Uterus (tissue), 4 donors: Measurements from ENCODE around the gene NPS. TPM values are rescaled to one million over a fixed set of nuclear protein-coding genes. Genes with fewer than 3 reads are reported as not detected.

ENCODE experiments used
- DNase-seq, 2 donors: peaks; one replicate each; pipeline ENCODE4 v3.0.0-alpha.2; 2019 to 2020
- H3K27ac ChIP-seq, 2 donors: fragments of 200-600 bp; sonication (generic); 1 replicate in 1 of 2; 2 replicates in 1 of 2; pipeline ENCODE4 v1.5.1; 2016 to 2018
- H3K27me3 ChIP-seq, 2 donors: fragments of 200-600 bp; sonication (generic); one replicate each; pipeline ENCODE4 v1.5.1; 2018 to 2019; ENCODE audit warnings: control low read depth in 1 of 2
- H3K36me3 ChIP-seq, 2 donors: fragments of 200-600 bp; sonication (generic); one replicate each; pipeline ENCODE4 v1.5.1; 2019; ENCODE audit warnings: control low read depth in 1 of 2
- H3K4me1 ChIP-seq, 2 donors: fragments of 200-600 bp; sonication (generic); one replicate each; pipeline ENCODE4 v1.5.1; 2018 to 2019; ENCODE audit warnings: control low read depth in 1 of 2
- H3K4me3 ChIP-seq, 2 donors: fragments of 200-600 bp; sonication (generic); 1 replicate in 1 of 2; 2 replicates in 1 of 2; pipeline ENCODE4 v1.5.1; 2018 to 2019; ENCODE audit warnings: mild to moderate bottlenecking in 1 of 2
- H3K9me3 ChIP-seq, 2 donors: fragments of 200-600 bp; sonication (generic); one replicate each; pipeline ENCODE4 v1.5.1; 2019; ENCODE audit warnings: control low read depth in 1 of 2
- POLR2A ChIP-seq, 2 donors: fragments of 450-650 bp; IDR thresholded peaks; one replicate each; pipeline ENCODE4 v1.6.1; 2016; ENCODE audit warnings: antibody characterized with exemption in 2 of 2, mild to moderate bottlenecking in 1 of 2, moderate library complexity in 1 of 2
- intact Hi-C: fragments of 100-400 bp; cut with DNase I; formaldehyde crosslinking; loops from one replicate; pipeline ENCODE4 v1.15.1; 2023; ENCODE audit warnings: low total_unique reads
- total RNA-seq, 4 donors: library from RNA; depleted of rRNA in 3 of 4; stranded (reverse); fragments of >200 nt in 3 of 4; gene quantifications; one replicate each; pipeline versions ENCODE4 v1.1.0 to v1.2.4, GENCODE V29; 2014 to 2023
- TF ChIP-seq, protein P1 (sequence below), 4 experiments: fragments of 200-600 bp in 2 of 4; fragments of 450-650 bp in 2 of 4; sonication (generic) in 2 of 4; IDR thresholded peaks; one replicate each; pipeline ENCODE4 v1.5.1; 2016 to 2019; ENCODE audit warnings: antibody characterized with exemption in 4 of 4, mild to moderate bottlenecking in 2 of 4, moderate library complexity in 1 of 4
- donor health status: DM: yes; HTN: yes; CAD: no.

NPS gene
- total RNA-seq, 4 donors from 2014 or later: not detected

DNA sequence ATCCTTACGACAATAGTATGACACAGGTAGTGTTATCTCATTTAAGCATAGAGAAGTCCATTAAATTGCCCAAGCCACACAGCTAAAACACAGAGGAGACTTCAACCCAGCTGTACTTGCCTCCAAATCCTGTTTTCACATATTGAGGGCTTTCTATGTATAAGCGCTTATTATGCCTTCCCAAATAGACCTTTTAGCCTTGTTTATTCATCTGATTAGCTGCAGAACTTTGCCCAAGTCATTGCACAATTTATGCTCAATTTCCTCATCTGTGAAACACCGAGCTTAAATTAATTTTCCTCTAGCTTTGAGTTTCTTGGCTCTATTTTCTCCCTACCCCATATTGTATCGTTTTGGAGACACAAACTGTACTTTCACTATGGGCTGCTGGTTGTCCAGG, 15.5 kb downstream of the NPS start:
- no peaks in the 10 kb centered on the region for H3K4me1 ChIP-seq
- intact Hi-C loops: no loop called here
- DNase-seq: no peak
- no peak overlapping the region for H3K27ac ChIP-seq
- H3K36me3 ChIP-seq: no peaks in the 10 kb centered on the region
- TF ChIP-seq, protein P1, sequence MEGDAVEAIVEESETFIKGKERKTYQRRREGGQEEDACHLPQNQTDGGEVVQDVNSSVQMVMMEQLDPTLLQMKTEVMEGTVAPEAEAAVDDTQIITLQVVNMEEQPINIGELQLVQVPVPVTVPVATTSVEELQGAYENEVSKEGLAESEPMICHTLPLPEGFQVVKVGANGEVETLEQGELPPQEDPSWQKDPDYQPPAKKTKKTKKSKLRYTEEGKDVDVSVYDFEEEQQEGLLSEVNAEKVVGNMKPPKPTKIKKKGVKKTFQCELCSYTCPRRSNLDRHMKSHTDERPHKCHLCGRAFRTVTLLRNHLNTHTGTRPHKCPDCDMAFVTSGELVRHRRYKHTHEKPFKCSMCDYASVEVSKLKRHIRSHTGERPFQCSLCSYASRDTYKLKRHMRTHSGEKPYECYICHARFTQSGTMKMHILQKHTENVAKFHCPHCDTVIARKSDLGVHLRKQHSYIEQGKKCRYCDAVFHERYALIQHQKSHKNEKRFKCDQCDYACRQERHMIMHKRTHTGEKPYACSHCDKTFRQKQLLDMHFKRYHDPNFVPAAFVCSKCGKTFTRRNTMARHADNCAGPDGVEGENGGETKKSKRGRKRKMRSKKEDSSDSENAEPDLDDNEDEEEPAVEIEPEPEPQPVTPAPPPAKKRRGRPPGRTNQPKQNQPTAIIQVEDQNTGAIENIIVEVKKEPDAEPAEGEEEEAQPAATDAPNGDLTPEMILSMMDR (IDR thresholded peaks at IDR 0.05): no peak
- no peak for TF ChIP-seq POLR2A (IDR thresholded peaks at IDR 0.05)
- no peaks in the 10 kb centered on the region for H3K27me3 ChIP-seq
- H3K9me3 ChIP-seq: no peaks in the 10 kb centered on the region
- no peak overlapping the region for H3K4me3 ChIP-seq

DNA sequence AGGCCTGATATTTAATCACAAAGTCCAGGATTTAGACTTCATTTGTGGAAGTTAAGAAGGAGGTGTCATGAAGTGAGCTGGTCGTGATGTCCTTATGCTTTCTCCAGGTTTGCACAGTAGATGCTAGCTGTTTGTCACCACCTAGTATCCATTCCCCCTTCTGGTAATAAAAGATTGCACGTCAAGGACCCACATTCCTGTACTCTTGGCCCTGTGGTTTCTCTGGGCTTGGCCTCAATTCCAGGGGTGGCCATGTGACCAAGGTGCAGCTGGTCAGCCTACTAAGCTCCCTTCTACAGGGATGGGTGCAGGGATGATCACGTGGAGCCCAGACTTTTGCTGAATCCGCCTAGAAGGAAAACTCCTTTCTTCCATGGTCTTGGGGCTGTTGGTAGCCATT, 16.5 kb downstream of the NPS start:
- no peaks in the 10 kb centered on the region for H3K36me3 ChIP-seq
- H3K4me3 ChIP-seq: no peak overlapping the region
- TF ChIP-seq, protein P1 (IDR thresholded peaks at IDR 0.05): no peak
- TF ChIP-seq POLR2A (IDR thresholded peaks at IDR 0.05): no peak
- no peak for DNase-seq
- H3K27ac ChIP-seq: no peak overlapping the region
- intact Hi-C loops: no loop called here
- no peaks in the 10 kb centered on the region for H3K9me3 ChIP-seq
- no peaks in the 10 kb centered on the region for H3K4me1 ChIP-seq
- H3K27me3 ChIP-seq: no peaks in the 10 kb centered on the region

DNA sequence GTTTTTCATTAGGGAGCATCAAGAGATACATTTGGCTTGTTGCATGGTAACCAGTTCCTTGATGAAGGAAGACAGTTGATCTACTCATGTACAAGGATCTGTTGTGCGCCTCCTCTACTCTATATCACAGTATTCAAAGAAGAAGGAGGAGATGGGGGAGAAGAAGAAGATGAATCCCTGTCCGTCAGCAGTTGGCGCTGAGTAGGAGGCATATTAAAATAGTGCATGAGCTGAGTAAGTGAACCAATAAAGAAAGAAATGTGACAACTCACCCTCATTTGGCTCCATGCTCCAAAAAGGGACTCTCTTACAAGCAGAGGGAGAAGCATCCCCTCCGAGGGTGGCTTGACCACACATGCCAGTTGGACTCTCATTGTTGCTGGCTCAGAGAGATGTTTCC, 20.1 kb downstream of the NPS start:
- H3K27me3 ChIP-seq: no peaks in the 10 kb centered on the region
- H3K4me1 ChIP-seq: no peaks in the 10 kb centered on the region
- no peaks in the 10 kb centered on the region for H3K9me3 ChIP-seq
- DNase-seq: no peak
- no peak overlapping the region for H3K27ac ChIP-seq
- TF ChIP-seq POLR2A (IDR thresholded peaks at IDR 0.05): no peak
- TF ChIP-seq, protein P1 (IDR thresholded peaks at IDR 0.05): no peak
- intact Hi-C loops: no loop called here
- H3K4me3 ChIP-seq: no peak overlapping the region
- H3K36me3 ChIP-seq: no peaks in the 10 kb centered on the region

DNA sequence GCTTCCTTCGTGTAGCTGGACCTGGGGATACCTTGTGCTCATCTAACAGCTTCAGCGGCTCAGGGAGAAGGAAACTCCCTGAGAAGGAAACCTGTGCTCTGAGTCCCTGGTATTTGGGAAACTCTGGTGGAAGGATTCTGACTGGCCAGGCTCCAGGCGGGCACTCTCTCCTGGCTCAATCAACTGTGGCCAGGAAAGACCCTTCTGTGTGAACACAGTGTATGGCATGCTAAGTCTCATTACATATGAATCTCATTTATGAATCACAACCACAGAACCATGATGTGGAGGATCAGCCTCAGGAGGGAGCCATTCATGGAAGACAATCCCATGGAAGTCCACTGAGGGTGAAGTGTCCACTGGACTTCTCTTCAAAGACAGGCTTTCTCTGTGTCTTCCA, 20.9 kb downstream of the NPS start:
- Histone ChIP-seq H3K27ac (no peak overlapping the region), H3K9me3 (no peaks in the 10 kb centered on the region), H3K4me3 (no peak overlapping the region), H3K27me3 (no peaks in the 10 kb centered on the region), H3K4me1 (no peaks in the 10 kb centered on the region), H3K36me3 (no peaks in the 10 kb centered on the region)
- intact Hi-C loops: no loop called here
- TF ChIP-seq, protein P1 (IDR thresholded peaks at IDR 0.05): no peak
- TF ChIP-seq POLR2A (IDR thresholded peaks at IDR 0.05): no peak
- no peak for DNase-seq

DNA sequence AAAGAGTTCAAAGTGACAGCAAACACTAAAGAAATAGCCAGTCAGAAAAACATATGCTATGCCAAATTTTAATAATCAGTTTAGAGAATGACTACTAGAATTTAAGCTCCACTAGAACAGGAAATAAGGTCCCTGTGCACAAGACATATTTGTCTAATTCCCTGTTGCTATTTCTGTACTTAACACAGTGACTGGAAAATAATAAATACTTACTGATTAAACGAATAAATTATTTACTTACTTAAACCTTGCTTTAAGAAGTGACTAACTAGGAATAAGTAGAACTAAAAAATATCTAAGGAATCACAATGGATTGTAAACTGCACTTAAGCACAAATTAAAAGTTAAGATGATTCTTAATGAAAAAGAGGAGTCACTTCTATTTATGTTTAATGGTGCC, 22.3 kb downstream of the NPS start:
- Histone ChIP-seq H3K36me3 (no peaks in the 10 kb centered on the region), H3K27ac (no peak overlapping the region), H3K4me1 (no peaks in the 10 kb centered on the region), H3K27me3 (no peaks in the 10 kb centered on the region), H3K9me3 (no peaks in the 10 kb centered on the region), H3K4me3 (no peak overlapping the region)
- intact Hi-C loops: no loop called here
- TF ChIP-seq POLR2A (IDR thresholded peaks at IDR 0.05): no peak
- TF ChIP-seq, protein P1 (IDR thresholded peaks at IDR 0.05): no peak
- no peak for DNase-seq
